Measurements from ENCODE around the gene FOXN3. TPM values are rescaled to one million over a fixed set of nuclear protein-coding genes. Genes with fewer than 3 reads are reported as not detected.

Gene FOXN3
- total RNA-seq, 6 experiments from 2014 or later: 41.5 to 74.2 (median 55.8) TPM

- no peak for TF ChIP-seq POLR2A (IDR thresholded peaks at IDR 0.05)
- TF ChIP-seq, protein P1, sequence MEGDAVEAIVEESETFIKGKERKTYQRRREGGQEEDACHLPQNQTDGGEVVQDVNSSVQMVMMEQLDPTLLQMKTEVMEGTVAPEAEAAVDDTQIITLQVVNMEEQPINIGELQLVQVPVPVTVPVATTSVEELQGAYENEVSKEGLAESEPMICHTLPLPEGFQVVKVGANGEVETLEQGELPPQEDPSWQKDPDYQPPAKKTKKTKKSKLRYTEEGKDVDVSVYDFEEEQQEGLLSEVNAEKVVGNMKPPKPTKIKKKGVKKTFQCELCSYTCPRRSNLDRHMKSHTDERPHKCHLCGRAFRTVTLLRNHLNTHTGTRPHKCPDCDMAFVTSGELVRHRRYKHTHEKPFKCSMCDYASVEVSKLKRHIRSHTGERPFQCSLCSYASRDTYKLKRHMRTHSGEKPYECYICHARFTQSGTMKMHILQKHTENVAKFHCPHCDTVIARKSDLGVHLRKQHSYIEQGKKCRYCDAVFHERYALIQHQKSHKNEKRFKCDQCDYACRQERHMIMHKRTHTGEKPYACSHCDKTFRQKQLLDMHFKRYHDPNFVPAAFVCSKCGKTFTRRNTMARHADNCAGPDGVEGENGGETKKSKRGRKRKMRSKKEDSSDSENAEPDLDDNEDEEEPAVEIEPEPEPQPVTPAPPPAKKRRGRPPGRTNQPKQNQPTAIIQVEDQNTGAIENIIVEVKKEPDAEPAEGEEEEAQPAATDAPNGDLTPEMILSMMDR (IDR thresholded peaks at IDR 0.05): no peak
- H3K27ac ChIP-seq: no peak overlapping the region
- intact Hi-C loops (cut with DNase I): no loop called here
- H3K36me3 ChIP-seq: no peaks in the 10 kb centered on the region
- ATAC-seq (no peak), DNase-seq (no peak)
- H3K4me1 ChIP-seq: no peaks in the 10 kb centered on the region
- H3K27me3 ChIP-seq: no peaks in the 10 kb centered on the region
- 100% methylated on average over 2 of the region's 2 CpGs for WGBS (ENCODE audit: insufficient coverage, low coverage, low lambda C conversion rate, missing lambda C conversion rate)
- H3K4me3 ChIP-seq: no peak overlapping the region
- H3K9me3 ChIP-seq: no peaks in the 10 kb centered on the region
Measured at GRCh38 chr14:89400529-89400928, 16.5 kb downstream of the FOXN3 start.

DNA sequence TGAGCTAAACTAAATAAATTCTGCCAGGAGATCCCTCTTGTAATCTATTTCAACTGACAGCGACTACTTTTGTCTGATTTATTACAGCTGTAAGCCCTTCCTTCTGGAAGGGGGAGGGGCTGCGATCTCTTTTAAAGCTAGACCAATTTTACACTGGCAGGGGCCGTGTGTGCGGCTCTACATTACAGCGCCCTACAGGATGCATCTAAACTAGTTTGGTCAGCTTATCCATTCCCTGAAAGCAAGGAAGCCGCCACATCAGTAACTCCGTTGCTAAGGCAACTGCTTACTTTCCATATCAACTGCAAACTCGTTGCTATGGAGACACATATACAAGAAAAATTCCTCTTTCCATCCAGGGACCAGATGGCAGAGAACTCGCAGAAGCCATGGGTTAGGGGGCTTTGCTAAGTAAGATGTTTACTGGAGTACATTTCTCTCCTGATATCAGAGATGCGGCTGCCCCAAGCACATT, 17.4 kb downstream of the FOXN3 start:
- H3K36me3 ChIP-seq: no peaks in the 10 kb centered on the region
- WGBS (ENCODE audit: insufficient coverage, low coverage, low lambda C conversion rate, missing lambda C conversion rate): 60% methylated on average over 10 of the region's 10 CpGs
- no peaks in the 10 kb centered on the region for H3K27me3 ChIP-seq
- DNase-seq (no peak), ATAC-seq (peak in 3 of 4 donors; percentile 14 to 64 (median 25))
- intact Hi-C loops (cut with DNase I): no loop called here
- no peak overlapping the region for H3K27ac ChIP-seq
- H3K4me3 ChIP-seq: no peak overlapping the region
- TF ChIP-seq, protein P1 (IDR thresholded peaks at IDR 0.05): no peak
- TF ChIP-seq POLR2A (IDR thresholded peaks at IDR 0.05): no peak
- H3K4me1 ChIP-seq: no peaks in the 10 kb centered on the region
- H3K9me3 ChIP-seq: no peaks in the 10 kb centered on the region

DNA sequence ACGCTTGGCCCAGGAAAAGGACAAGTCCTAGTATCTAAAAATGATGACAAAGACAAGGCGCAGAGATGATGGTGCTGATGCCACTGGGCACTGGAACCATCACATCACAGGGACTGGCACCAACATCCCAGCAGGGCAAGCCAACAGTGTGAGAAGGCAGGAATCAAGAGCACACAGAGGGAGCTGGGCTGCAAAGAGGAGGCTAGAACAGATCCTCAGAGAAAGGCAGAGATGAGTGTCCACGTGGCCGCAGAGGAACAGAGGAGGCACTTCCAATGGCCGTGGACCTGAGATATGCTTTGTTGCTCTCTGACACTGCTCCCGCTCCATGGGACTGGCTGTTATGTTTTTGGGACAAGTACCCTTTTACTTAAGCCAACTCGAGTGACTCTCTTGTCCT, 17.9 kb downstream of the FOXN3 start:
- WGBS (ENCODE audit: insufficient coverage, low coverage, low lambda C conversion rate, missing lambda C conversion rate): 82% methylated on average over 3 of the region's 7 CpGs
- no peak for TF ChIP-seq POLR2A (IDR thresholded peaks at IDR 0.05)
- TF ChIP-seq, protein P1 (IDR thresholded peaks at IDR 0.05): no peak
- Histone ChIP-seq H3K27ac (no peak overlapping the region), H3K4me3 (no peak overlapping the region), H3K27me3 (no peaks in the 10 kb centered on the region), H3K9me3 (no peaks in the 10 kb centered on the region), H3K36me3 (no peaks in the 10 kb centered on the region), H3K4me1 (no peaks in the 10 kb centered on the region)
- peak in 1 of 4 donors; percentile 4 for ATAC-seq
- no peak for DNase-seq
- intact Hi-C loops (cut with DNase I): no loop called here

- Histone ChIP-seq H3K4me3 (no peak overlapping the region), H3K4me1 (no peaks in the 10 kb centered on the region), H3K27me3 (no peaks in the 10 kb centered on the region), H3K27ac (no peak overlapping the region), H3K36me3 (no peaks in the 10 kb centered on the region), H3K9me3 (no peaks in the 10 kb centered on the region)
- peak in 3 of 4 donors; percentile 8 to 19 (median 12) for ATAC-seq
- intact Hi-C loops (cut with DNase I): no loop called here
- no peak for DNase-seq
- TF ChIP-seq, protein P1 (IDR thresholded peaks at IDR 0.05): no peak
- no peak for TF ChIP-seq POLR2A (IDR thresholded peaks at IDR 0.05)
- WGBS (ENCODE audit: insufficient coverage, low coverage, low lambda C conversion rate, missing lambda C conversion rate): 86% methylated on average over 3 of the region's 3 CpGs
Measured at GRCh38 chr14:89397569-89398230, 19.3 kb downstream of the FOXN3 start.
